ENCODE data around the gene RABGAP1L. TPM values are rescaled to one million over a fixed set of nuclear protein-coding genes. Genes with fewer than 3 reads are reported as not detected.
A peak's percentile ranks its signal among the peaks of the same experiment; 100 is the strongest.
"Not testable (repeated sequence)": the region's sequence is repeated elsewhere in the genome, so short reads cannot be mapped to it uniquely, and the experiment has no call there.

The RABGAP1L gene
- total and polyA plus RNA-seq, 10 donors: 30.3 to 125 (median 77.7) TPM

DNA sequence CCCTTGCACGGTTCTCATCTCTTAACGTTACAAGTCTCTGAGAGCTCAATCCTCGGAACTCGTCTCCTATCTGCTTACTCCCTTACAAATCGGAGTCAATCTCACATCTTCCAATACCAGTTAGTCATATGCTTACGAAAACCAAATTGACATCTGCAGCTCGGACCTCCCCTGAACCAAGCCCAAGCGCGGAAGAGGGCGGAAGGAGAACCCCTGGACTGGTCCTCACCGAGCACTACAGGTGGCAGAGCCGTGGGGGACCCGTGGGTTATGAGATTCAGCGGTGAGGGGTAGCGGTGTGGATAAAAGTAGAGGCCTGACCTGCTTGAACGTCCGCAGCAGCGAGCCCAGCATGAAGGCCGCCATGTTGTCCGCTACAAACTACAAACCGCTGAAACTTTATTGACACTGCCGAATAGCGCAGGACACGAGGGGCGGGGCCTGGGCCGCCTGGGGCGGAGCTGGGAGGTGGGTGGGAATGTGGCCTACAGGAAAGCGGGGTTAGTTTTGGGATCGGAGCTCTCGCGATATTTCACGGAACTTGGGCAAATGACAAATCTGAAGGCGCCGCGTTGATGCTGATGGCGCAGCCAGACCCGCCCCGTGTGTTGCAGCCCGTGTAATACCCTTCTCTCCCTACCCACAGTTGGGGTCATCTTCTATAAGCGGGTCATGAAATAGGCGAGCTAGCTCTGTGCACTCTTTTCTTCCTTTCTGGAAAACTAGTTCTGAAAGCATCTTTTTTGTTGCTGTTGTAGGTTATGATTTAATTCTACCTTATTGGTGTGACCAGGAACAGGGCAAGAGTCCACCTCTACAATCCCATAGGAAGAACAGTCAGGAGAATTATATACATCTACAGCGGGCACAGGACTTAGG, 864.0 kb downstream of the RABGAP1L start, which contains the start of gene MRPS14:
TSS of gene MRPS14 (minus strand) at position 383 of the 879 bp plus-strand sequence. CDS start at position 366, 17 bp downstream.
- H3K27me3 ChIP-seq (replicated peaks in 1 of 7): no peaks in the 10 kb centered on the region
- TF ChIP-seq POLR2A (IDR thresholded peaks at IDR 0.05) (peak; percentile 3 to 27 (median 24)), CTCF (IDR thresholded peaks at IDR 0.05 in 8 of 11, conservative IDR thresholded peaks at IDR 0.05 in 3 of 11) (peak in 5 of 11 experiments; percentile 4 to 36 (median 18)), POLR2AphosphoS5 (IDR thresholded peaks at IDR 0.05) (peak; percentile 90 to 95 (median 91))
- DNase-seq: peak; percentile 98
- intact Hi-C loops (cut with DNase I; ENCODE audit: low total_unique reads): no loop called here
- H3K36me3 ChIP-seq: peaks cover 0 to 25% (median 5%) of the 10 kb centered on the region in 6 donors
- H3K4me3 ChIP-seq: peak within 1 kb of the TSS; percentile 64 to 95 (median 72)
- peaks cover 5 to 50% (median 18%) of the 10 kb centered on the region in 6 donors for H3K4me1 ChIP-seq
- no peaks in the 10 kb centered on the region for H3K9me3 ChIP-seq
- H3K27ac ChIP-seq: peak within 1 kb of the TSS; percentile 71 to 91 (median 85)
- WGBS, 5 donors: 3 to 4% (median 3%) methylated on average over 35 to 42 of the region's 42 CpGs

DNA sequence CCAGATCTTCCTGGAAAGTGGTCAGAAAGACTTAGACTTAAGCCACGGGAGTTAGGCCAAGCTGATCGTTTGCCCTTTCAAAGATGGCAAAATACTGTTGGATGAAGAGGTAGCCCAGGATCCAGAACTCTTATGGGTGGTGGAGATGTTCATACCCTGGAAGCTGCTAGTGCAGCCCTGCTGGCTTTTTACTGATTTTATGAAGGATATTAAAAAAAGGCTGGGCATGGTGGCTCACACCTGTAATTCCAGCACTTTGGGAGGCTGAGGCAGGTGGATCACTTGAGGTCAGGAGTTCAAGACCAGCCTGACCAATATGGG, 864.6 kb downstream of the RABGAP1L start:
- H3K9me3 ChIP-seq; DNase-seq; intact Hi-C loops (cut with DNase I; ENCODE audit: low total_unique reads); H3K27me3 ChIP-seq (replicated peaks in 1 of 7): not testable (repeated sequence)
- TF ChIP-seq CTCF (IDR thresholded peaks at IDR 0.05 in 8 of 11, conservative IDR thresholded peaks at IDR 0.05 in 3 of 11): peak in 1 of 11 experiments; percentile 3
- Histone ChIP-seq H3K27ac (peak overlapping the region; percentile 14 to 91 (median 85)), H3K4me3 (peak overlapping the region; percentile 64 to 95 (median 72)), H3K4me1 (peaks cover 5 to 46% (median 18%) of the 10 kb centered on the region in 6 donors), H3K36me3 (peaks cover 0 to 19% (median 3%) of the 10 kb centered on the region in 6 donors)
- 92 to 100% (median 95%) methylated on average over 2 of the region's 2 CpGs for WGBS, 5 donors

- 96 to 99% (median 96%) methylated on average over 2 of the region's 2 CpGs for WGBS, 5 donors
- Histone ChIP-seq H3K9me3 (no peaks in the 10 kb centered on the region), H3K27me3 (replicated peaks in 1 of 7) (no peaks in the 10 kb centered on the region), H3K27ac (no peak overlapping the region), H3K36me3 (peaks cover 0 to 15% (median 3%) of the 10 kb centered on the region in 6 donors), H3K4me1 (peaks cover 5 to 44% (median 18%) of the 10 kb centered on the region in 6 donors), H3K4me3 (no peak overlapping the region)
- DNase-seq: no peak
- intact Hi-C loops (cut with DNase I; ENCODE audit: low total_unique reads): no loop called here
- TF ChIP-seq POLR2AphosphoS5 (IDR thresholded peaks at IDR 0.05): no peak
- no peak for TF ChIP-seq POLR2A (IDR thresholded peaks at IDR 0.05)
- no peak for TF ChIP-seq CTCF (IDR thresholded peaks at IDR 0.05 in 8 of 11, conservative IDR thresholded peaks at IDR 0.05 in 3 of 11)
Observed at GRCh38 chr1:175024773-175025172, 865.5 kb downstream of the RABGAP1L start.

GRCh38 chr1:175033953-175034352, 874.6 kb downstream of the RABGAP1L start:
- H3K4me3 ChIP-seq: no peak overlapping the region
- WGBS, 5 donors: 82 to 94% (median 88%) methylated on average over 4 of the region's 4 CpGs
- H3K4me1 ChIP-seq: peaks cover 0 to 10% (median 0%) of the 10 kb centered on the region in 6 donors
- no peaks in the 10 kb centered on the region for H3K36me3 ChIP-seq
- H3K9me3 ChIP-seq: no peaks in the 10 kb centered on the region
- H3K27ac ChIP-seq: no peak overlapping the region
- intact Hi-C loops (cut with DNase I; ENCODE audit: low total_unique reads): no loop called here
- H3K27me3 ChIP-seq (replicated peaks in 1 of 7): no peaks in the 10 kb centered on the region
- no peak for TF ChIP-seq POLR2A (IDR thresholded peaks at IDR 0.05)
- no peak for TF ChIP-seq POLR2AphosphoS5 (IDR thresholded peaks at IDR 0.05)
- no peak for TF ChIP-seq CTCF (IDR thresholded peaks at IDR 0.05 in 8 of 11, conservative IDR thresholded peaks at IDR 0.05 in 3 of 11)
- DNase-seq: no peak

Data from spleen (tissue), 11 donors.